Activated naive CD8-positive, alpha-beta T cell (primary cell): ENCODE data around the gene EIF2B4.

Experiments used
- H3K27ac Mint-ChIP-seq: one replicate; pipeline ENCODE4 v1.8.0; 2021; ENCODE audit warnings: mixed read lengths
- H3K27me3 Mint-ChIP-seq: one replicate; pipeline ENCODE4 v1.8.0; 2021; ENCODE audit warnings: mixed read lengths
- H3K36me3 Mint-ChIP-seq: one replicate; pipeline ENCODE4 v1.8.0; 2021; ENCODE audit warnings: mixed read lengths
- H3K4me1 Mint-ChIP-seq: one replicate; pipeline ENCODE4 v1.8.0; 2021; ENCODE audit warnings: low read depth, mixed read lengths
- H3K4me3 Mint-ChIP-seq: one replicate; pipeline ENCODE4 v1.8.0; 2021; ENCODE audit warnings: mild to moderate bottlenecking, mixed read lengths
- H3K9me3 Mint-ChIP-seq: one replicate; pipeline ENCODE4 v1.8.0; 2021; ENCODE audit warnings: low read depth, mixed read lengths

The EIF2B4 gene

GRCh38 chr2:27380626-27381545 is 10.7 kb upstream of the EIF2B4 start, which contains the start of gene ZNF513:
TSS of gene ZNF513 (minus strand) at chr2:27380734. CDS start at chr2:27380526, 208 bp downstream.
- Mint-ChIP-seq H3K27ac (peak within 1 kb of the TSS; percentile 96), H3K4me3 (peak within 1 kb of the TSS; percentile 93), H3K27me3 (no peaks in the 10 kb centered on the region), H3K9me3 (no peaks in the 10 kb centered on the region), H3K36me3 (peaks cover 12% of the 10 kb centered on the region), H3K4me1 (peaks cover 21% of the 10 kb centered on the region)

- Mint-ChIP-seq H3K4me3 (peak overlapping the region; percentile 93), H3K27ac (peak overlapping the region; percentile 96), H3K36me3 (peaks cover 6% of the 10 kb centered on the region), H3K4me1 (peaks cover 21% of the 10 kb centered on the region), H3K27me3 (no peaks in the 10 kb centered on the region), H3K9me3 (no peaks in the 10 kb centered on the region)
Observed at GRCh38 chr2:27379836-27380625, 9.9 kb upstream of the EIF2B4 start.

- no peaks in the 10 kb centered on the region for H3K27me3 Mint-ChIP-seq
Observed at GRCh38 chr2:27379383-27379835, 9.3 kb upstream of the EIF2B4 start.

GRCh38 chr2:27378809-27379290 is 8.7 kb upstream of the EIF2B4 start:
- peaks cover 21% of the 10 kb centered on the region for H3K4me1 Mint-ChIP-seq
- peak overlapping the region; percentile 93 for H3K4me3 Mint-ChIP-seq
- H3K9me3 Mint-ChIP-seq, result no peaks in the 10 kb centered on the region
- peaks cover 2% of the 10 kb centered on the region for H3K36me3 Mint-ChIP-seq
- no peaks in the 10 kb centered on the region for H3K27me3 Mint-ChIP-seq
- H3K27ac Mint-ChIP-seq, result peak overlapping the region; percentile 96

More at GRCh38 chr2:27379383-27379835, 9.3 kb upstream of the EIF2B4 start:
- Mint-ChIP-seq H3K9me3 (no peaks in the 10 kb centered on the region), H3K4me3 (peak overlapping the region; percentile 93), H3K4me1 (peaks cover 22% of the 10 kb centered on the region), H3K27ac (peak overlapping the region; percentile 96), H3K36me3 (peaks cover 5% of the 10 kb centered on the region)

- Mint-ChIP-seq H3K9me3 (no peaks in the 10 kb centered on the region), H3K4me1 (peaks cover 21% of the 10 kb centered on the region), H3K27ac (peak overlapping the region; percentile 22), H3K36me3 (no peaks in the 10 kb centered on the region), H3K4me3 (no peak overlapping the region), H3K27me3 (no peaks in the 10 kb centered on the region)
Observed at GRCh38 chr2:27378096-27378808, 8.1 kb upstream of the EIF2B4 start.

- Mint-ChIP-seq H3K27ac (no peak overlapping the region), H3K9me3 (no peaks in the 10 kb centered on the region), H3K4me3 (no peak overlapping the region), H3K4me1 (peaks cover 25% of the 10 kb centered on the region), H3K27me3 (no peaks in the 10 kb centered on the region), H3K36me3 (no peaks in the 10 kb centered on the region)
Observed at GRCh38 chr2:27377618-27378095, 7.5 kb upstream of the EIF2B4 start.

GRCh38 chr2:27376866-27377617 is 6.9 kb upstream of the EIF2B4 start:
- Mint-ChIP-seq H3K27me3 (no peaks in the 10 kb centered on the region), H3K36me3 (peaks cover 2% of the 10 kb centered on the region), H3K27ac (no peak overlapping the region), H3K9me3 (no peaks in the 10 kb centered on the region), H3K4me1 (peaks cover 30% of the 10 kb centered on the region), H3K4me3 (no peak overlapping the region)

GRCh38 chr2:27376151-27376865 is 6.2 kb upstream of the EIF2B4 start:
- Mint-ChIP-seq H3K27me3 (no peaks in the 10 kb centered on the region), H3K4me3 (no peak overlapping the region), H3K4me1 (peaks cover 32% of the 10 kb centered on the region), H3K9me3 (no peaks in the 10 kb centered on the region), H3K36me3 (peaks cover 5% of the 10 kb centered on the region), H3K27ac (no peak overlapping the region)

GRCh38 chr2:27375513-27376099 is 5.5 kb upstream of the EIF2B4 start:
- H3K27ac Mint-ChIP-seq, result no peak overlapping the region
- peaks cover 8% of the 10 kb centered on the region for H3K36me3 Mint-ChIP-seq
- H3K27me3 Mint-ChIP-seq, result no peaks in the 10 kb centered on the region
- H3K9me3 Mint-ChIP-seq, result no peaks in the 10 kb centered on the region
- H3K4me3 Mint-ChIP-seq, result no peak overlapping the region
- peaks cover 30% of the 10 kb centered on the region for H3K4me1 Mint-ChIP-seq

- H3K27ac Mint-ChIP-seq, result no peak overlapping the region
- H3K4me3 Mint-ChIP-seq, result no peak overlapping the region
- no peaks in the 10 kb centered on the region for H3K9me3 Mint-ChIP-seq
- no peaks in the 10 kb centered on the region for H3K27me3 Mint-ChIP-seq
- H3K36me3 Mint-ChIP-seq, result peaks cover 15% of the 10 kb centered on the region
- H3K4me1 Mint-ChIP-seq, result peaks cover 30% of the 10 kb centered on the region
Observed at GRCh38 chr2:27373567-27373966, 3.4 kb upstream of the EIF2B4 start.

GRCh38 chr2:27372937-27373336 is 2.8 kb upstream of the EIF2B4 start:
- H3K36me3 Mint-ChIP-seq, result peaks cover 17% of the 10 kb centered on the region
- H3K4me1 Mint-ChIP-seq, result peaks cover 35% of the 10 kb centered on the region
- H3K27ac Mint-ChIP-seq, result peak overlapping the region; percentile 99
- H3K4me3 Mint-ChIP-seq, result peak overlapping the region; percentile 100
- no peaks in the 10 kb centered on the region for H3K9me3 Mint-ChIP-seq
- H3K27me3 Mint-ChIP-seq, result no peaks in the 10 kb centered on the region

- Mint-ChIP-seq H3K36me3 (peaks cover 17% of the 10 kb centered on the region), H3K27ac (peak overlapping the region; percentile 99), H3K4me3 (peak overlapping the region; percentile 100), H3K4me1 (peaks cover 38% of the 10 kb centered on the region), H3K27me3 (no peaks in the 10 kb centered on the region), H3K9me3 (no peaks in the 10 kb centered on the region)
Observed at GRCh38 chr2:27370816-27371620, 880 bp upstream of the EIF2B4 start.
